GM18498 (cell line): ENCODE results near the gene HTR7.
"Not testable (repeated sequence)": the region's sequence is repeated elsewhere in the genome, so short reads cannot be mapped to it uniquely, and the experiment has no call there.

Experiments used
- ATAC-seq: cut with Tn5 transposase; IDR thresholded peaks from one replicate; pipeline ENCODE4 v1.9.1; 2021; ENCODE audit warnings: mild to moderate bottlenecking, moderate library complexity; ENCODE audit not compliant: unreplicated experiment

Gene HTR7

DNA sequence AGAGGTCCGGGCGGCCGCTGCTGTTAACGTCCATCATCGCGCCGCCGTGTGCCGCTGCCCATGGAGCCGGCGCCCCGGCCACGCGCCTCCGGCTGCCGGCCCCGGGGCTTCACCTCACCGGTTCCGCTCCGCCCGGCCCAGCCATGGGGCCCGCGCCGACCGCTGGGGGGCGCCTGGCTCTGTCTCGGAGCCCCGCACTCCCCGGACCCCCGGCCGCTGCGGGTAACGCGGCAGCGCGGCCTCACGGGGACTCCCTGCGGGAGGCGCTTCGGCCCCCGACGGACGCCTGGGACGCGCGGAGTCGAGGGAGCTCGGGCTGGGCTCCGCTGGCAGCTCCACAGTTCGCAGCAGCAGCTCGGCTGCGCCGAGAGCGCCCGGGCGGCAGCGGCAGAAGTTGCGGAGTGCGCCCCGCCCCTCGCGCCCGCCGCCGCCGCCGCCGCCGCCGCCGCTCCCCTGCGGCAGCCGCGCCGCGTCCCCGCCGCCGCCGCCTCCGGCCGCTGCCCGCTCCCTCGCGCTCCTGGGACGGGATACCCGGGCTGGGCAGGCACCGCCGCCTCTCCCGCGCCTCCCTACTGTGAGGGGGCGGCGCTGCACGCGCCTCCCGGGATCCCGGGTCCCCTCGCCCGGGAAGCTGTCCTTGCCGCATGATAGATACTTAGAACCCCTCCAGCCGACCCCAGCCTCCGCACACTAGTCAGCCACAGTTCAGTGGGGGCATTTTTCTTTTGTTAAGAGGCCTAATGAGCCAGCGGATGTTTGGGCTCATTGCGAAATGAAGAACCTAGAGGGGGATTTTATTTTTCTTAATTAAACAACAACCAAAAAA is at the start of gene HTR7:
HTR7 (minus strand) TSS at position 405 of the 826 bp plus-strand sequence; CDS start at position 37, 368 bp downstream.
- peak; percentile 78 for ATAC-seq

- ATAC-seq: no peak
These were observed 48.8 kb upstream of the HTR7 start for GRCh38 chr10:90906596-90906995.

GRCh38 chr10:90905925-90906324 is 48.1 kb upstream of the HTR7 start:
- ATAC-seq: no peak

DNA sequence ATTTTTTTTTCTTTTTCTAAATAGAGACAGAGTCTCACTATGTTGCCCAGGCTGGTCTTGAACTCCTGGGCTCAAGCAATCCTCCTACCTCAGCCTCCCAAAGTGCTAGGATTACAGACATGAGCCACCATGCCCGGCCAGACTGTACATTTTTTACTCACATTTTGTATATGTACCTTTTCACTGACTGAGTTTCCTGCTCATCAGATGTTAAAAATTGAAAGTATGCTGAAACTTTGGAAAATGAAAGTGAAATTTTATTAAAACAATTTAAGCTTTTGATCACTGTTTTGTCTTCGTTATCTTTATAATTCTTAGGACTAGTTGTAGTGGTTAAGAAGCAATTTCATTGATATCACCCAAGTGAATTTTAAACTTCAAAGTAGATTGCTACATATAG is 39.1 kb upstream of the HTR7 start:
- ATAC-seq: not testable (repeated sequence)

- ATAC-seq: no peak
These were observed 35.4 kb upstream of the HTR7 start for GRCh38 chr10:90893190-90893589.

DNA sequence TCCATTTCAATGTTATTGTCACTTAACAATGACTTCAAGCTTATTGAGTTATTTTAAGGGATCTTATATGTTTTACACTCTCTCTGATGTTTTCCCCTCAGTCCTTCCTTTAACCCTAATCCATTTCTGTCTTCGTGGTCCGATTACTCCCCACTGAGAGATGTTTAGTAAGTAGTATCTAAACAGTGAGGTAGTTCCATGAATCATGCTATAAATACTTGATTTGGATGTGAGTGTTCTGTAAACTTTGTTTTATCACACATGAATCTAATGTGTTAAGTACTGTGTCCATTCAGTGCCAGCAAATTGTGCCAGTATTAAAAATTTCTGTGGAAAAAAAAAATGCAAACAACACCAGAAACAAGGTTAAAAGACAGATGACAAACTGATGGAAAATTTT is 32.5 kb upstream of the HTR7 start:
- ATAC-seq: no peak

GRCh38 chr10:90889636-90890035 is 31.8 kb upstream of the HTR7 start:
- ATAC-seq: no peak

GRCh38 chr10:90888387-90888786 is 30.5 kb upstream of the HTR7 start:
- ATAC-seq: no peak

DNA sequence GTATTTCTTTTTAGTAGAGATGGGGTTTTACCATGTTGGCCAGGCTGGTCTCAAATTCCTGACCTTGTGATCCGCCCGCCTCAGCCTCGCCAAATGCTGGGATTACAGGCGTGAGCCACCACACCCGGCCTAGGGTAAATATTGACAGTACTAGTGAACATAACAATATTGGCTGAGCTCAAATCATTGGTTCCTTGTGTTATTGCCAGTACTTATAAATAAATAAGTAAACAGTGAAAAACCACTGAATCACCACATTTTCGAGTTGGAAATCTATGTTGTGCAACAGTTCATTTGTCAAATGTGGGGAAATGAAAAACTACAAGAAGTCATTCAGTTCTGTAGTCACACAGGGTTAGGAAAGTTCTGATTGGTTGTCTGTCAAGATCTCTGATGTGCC is 29.7 kb upstream of the HTR7 start:
- no peak for ATAC-seq

- no peak for ATAC-seq
These were observed 27.3 kb upstream of the HTR7 start for GRCh38 chr10:90885176-90885575.

DNA sequence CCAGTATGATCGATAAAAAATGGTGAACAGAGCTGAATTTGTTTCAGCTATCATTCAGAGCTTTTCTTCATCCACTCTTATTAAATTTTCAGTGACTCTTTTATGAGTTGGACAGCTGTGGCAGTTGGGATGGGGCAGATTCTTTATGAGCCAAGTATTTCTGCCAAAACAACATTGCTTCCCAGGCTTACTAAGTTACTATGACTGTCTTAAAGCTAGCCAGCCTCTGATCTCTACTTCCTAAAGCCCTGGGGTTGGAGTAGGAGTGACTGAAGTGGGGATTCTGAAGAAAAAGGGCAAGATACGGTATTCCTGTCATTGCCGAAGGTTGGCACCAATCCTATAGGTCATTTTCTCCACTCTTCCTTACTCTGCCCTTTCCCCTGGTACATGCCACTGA is 26.6 kb upstream of the HTR7 start:
- no peak for ATAC-seq

GRCh38 chr10:90880059-90880719 is 22.4 kb upstream of the HTR7 start:
- not testable (repeated sequence) for ATAC-seq

- ATAC-seq: no peak
These were observed 21.2 kb upstream of the HTR7 start for GRCh38 chr10:90879062-90879461.

GRCh38 chr10:90872648-90873020 is 14.8 kb upstream of the HTR7 start:
- ATAC-seq: no peak

- ATAC-seq: peak; percentile 97
These were observed 14.2 kb upstream of the HTR7 start, which contains the start of gene RPP30 for GRCh38 chr10:90871766-90872647. Gene RPP30, plus strand, starts transcription at chr10:90871974. Its CDS starts 13 bp downstream, at chr10:90871987.

- peak; percentile 70 for ATAC-seq
These were observed 13.5 kb upstream of the HTR7 start for GRCh38 chr10:90871279-90871765.

GRCh38 chr10:90866050-90866598 is 8.3 kb upstream of the HTR7 start:
- no peak for ATAC-seq

GRCh38 chr10:90865401-90865800 is 7.6 kb upstream of the HTR7 start:
- no peak for ATAC-seq

DNA sequence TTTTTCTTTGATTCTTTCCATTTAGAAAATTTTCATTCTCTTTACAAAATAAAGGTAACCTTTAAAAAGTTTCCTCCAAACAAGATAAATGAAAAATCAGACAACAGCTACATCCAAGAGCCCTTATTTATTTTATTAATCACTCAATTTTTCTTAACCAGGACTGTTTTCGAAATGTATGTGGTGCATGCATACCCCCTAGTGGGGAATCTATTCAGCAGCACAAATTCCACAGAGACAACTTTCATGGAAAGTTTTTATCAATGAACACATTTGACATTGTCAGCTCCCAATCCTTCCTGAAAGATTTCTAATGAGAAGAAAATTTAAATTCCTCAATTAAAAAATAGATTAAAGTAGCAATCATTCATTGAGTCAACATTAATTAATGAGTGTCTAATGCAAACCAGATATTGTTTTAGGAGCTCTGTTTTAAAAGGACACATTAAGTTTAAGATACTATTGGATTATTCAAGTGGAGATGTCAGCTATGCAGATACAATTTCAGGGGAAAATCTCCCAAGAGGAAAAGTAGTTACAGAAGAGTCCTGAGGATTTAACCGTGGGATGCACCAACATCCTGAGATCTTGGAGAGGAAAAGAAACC is 5.2 kb upstream of the HTR7 start:
- no peak for ATAC-seq

DNA sequence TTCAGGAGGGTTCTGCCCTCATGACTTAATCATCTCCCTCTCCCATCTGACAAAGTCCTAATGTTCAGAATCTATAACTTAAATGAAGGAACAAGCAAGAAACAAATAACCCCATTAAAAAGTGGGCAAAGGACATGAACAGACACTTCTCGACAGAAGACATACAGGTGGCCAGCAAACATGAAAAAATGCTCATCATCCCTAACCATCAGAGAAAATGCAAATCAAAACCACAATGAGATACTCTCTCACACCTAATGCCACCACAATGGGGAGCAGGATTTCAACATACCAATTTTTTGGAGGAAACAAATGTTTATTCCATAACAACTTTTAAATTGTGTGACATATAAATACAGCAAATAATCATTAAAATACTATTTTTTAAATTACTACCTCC is 3.0 kb upstream of the HTR7 start:
- no peak for ATAC-seq
